ENCODE data around the gene SRGAP3.

Gene SRGAP3

GRCh38 chr3:9153904-9154619 is 95.4 kb downstream of the SRGAP3 start:
- TF ChIP-seq CTCF (IDR thresholded peaks at IDR 0.05; ENCODE audit: borderline replicate concordance, control extremely low read depth, extremely low read depth, insufficient read depth, missing control alignments): no peak
- in situ Hi-C loops (cut with MboI; ENCODE audit: low sequenced_read_pairs, unreplicated experiment): no loop called here
- DNase-seq (ENCODE audit: low spot score): no peak

GRCh38 chr3:9151240-9151639 is 98.2 kb downstream of the SRGAP3 start:
- in situ Hi-C loops (cut with MboI; ENCODE audit: low sequenced_read_pairs, unreplicated experiment): no loop called here
- no peak for DNase-seq (ENCODE audit: low spot score)
- no peak for TF ChIP-seq CTCF (IDR thresholded peaks at IDR 0.05; ENCODE audit: borderline replicate concordance, control extremely low read depth, extremely low read depth, insufficient read depth, missing control alignments)

GRCh38 chr3:9149566-9149965 is 99.9 kb downstream of the SRGAP3 start:
- no peak for TF ChIP-seq CTCF (IDR thresholded peaks at IDR 0.05; ENCODE audit: borderline replicate concordance, control extremely low read depth, extremely low read depth, insufficient read depth, missing control alignments)
- DNase-seq (ENCODE audit: low spot score): no peak
- in situ Hi-C loops (cut with MboI; ENCODE audit: low sequenced_read_pairs, unreplicated experiment): no loop called here

- no peak for TF ChIP-seq CTCF (IDR thresholded peaks at IDR 0.05; ENCODE audit: borderline replicate concordance, control extremely low read depth, extremely low read depth, insufficient read depth, missing control alignments)
- DNase-seq (ENCODE audit: low spot score): no peak
- in situ Hi-C loops (cut with MboI; ENCODE audit: low sequenced_read_pairs, unreplicated experiment): no loop called here
Observed at GRCh38 chr3:9147896-9148266, 101.6 kb downstream of the SRGAP3 start.

- no peak for TF ChIP-seq CTCF (IDR thresholded peaks at IDR 0.05; ENCODE audit: borderline replicate concordance, control extremely low read depth, extremely low read depth, insufficient read depth, missing control alignments)
- in situ Hi-C loops (cut with MboI; ENCODE audit: low sequenced_read_pairs, unreplicated experiment): no loop called here
- no peak for DNase-seq (ENCODE audit: low spot score)
Observed at GRCh38 chr3:9147215-9147895, 102.1 kb downstream of the SRGAP3 start.

GRCh38 chr3:9146367-9147071 is 102.9 kb downstream of the SRGAP3 start:
- in situ Hi-C loops (cut with MboI; ENCODE audit: low sequenced_read_pairs, unreplicated experiment): no loop called here
- TF ChIP-seq CTCF (IDR thresholded peaks at IDR 0.05; ENCODE audit: borderline replicate concordance, control extremely low read depth, extremely low read depth, insufficient read depth, missing control alignments): no peak
- DNase-seq (ENCODE audit: low spot score): no peak

Measured in GM13976 (cell line).